HUDEP-2 (cell line): ENCODE data around the gene HIP1.
"Not testable (repeated sequence)": the region's sequence is repeated elsewhere in the genome, so short reads cannot be mapped to it uniquely, and the experiment has no call there.

ENCODE experiments used
- DNase-seq, 76 experiments: peaks; one replicate each; lab custom pipeline; 2025; ENCODE audit not compliant: unreplicated experiment in 76 of 76; lab: John Stamatoyannopoulos, UW

Gene HIP1

GRCh38 chr7:75739796-75740672 is 1.3 kb upstream of the HIP1 start:
- DNase-seq: no peak

GRCh38 chr7:75738975-75739795 is 444 bp upstream of the HIP1 start:
- peak; percentile 73 to 99 (median 97) for DNase-seq

DNA sequence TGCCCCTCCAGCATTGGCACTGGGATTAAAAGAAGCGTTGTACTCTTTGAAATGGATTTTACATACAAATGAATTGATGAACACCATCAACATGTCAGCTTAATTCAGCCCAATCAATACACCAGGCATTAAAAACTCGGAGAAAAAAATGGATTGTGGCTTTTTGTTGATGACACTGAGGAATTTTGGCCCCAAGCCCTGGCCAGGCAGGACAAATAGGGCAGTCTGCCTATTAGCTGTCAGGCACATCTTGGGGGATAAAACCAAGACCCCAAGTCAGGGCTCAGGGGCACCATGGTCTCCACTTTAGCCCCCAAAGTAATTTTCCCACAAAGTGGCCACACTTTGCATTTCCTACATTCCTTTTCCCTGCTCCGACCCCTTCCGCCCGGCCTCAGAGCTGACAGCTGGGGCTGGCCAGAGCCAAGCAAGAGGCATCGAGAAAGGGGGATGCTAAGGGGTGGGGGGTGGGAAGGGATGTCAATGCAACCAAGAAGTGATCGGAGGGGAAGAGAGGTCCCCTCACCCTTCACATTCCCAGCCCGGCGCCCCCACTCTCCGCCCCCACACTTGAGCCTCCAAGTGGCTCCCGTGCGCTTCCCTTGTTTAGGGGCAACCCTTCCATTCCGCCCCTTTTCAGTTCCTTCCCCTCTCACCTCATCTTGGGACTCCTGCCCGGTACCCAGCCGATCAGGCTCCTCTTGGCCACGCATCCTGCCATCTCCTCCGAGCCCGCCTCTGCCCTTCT is 711 bp downstream of the HIP1 start:
- no peak for DNase-seq

- no peak for DNase-seq
Observed at GRCh38 chr7:75735581-75736350, 3.0 kb downstream of the HIP1 start.

DNA sequence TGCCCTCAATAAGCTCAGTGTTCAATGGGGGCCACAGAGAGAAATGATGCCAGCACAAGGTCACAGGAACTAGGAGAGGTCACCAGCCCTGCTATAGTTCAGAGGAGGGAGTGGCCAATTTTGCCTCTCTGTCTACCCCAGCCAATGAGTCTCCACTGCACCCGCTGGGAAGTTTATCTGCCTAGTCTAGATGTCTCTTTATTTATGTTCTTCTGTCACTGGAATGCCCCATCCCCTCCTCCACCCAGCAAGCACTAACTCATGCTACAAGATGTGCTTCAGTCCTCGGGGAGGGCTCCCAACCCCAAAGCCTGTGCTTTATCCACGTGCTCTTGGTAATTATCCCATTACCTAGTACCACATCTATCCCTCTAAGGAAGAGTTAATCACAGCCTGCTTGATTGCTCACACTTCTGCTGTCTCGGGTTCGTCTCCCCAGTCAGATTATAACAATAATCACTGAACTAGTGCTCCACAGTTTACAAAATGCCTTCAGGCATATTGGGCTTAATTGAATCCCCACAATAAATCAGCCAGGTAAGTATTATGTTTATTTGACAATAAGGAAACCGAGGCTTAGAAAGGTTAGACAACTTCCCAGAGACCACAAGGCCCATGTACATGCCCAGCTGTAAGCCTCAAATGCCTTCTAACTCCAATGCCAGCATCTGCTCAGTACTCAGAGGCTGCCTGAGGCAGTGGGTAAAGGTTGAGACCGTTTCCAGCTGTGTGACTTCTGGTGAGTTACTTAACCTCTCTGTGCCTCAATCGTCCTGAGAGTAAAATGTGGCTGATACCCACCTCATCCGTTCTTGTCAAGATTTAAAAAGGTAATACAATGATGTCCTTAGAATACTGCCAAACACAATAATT is 3.9 kb downstream of the HIP1 start:
- peak in 3 of 76 experiments; percentile 2 to 4 (median 4) for DNase-seq

- DNase-seq: no peak
Observed at GRCh38 chr7:75732764-75733630, 5.7 kb downstream of the HIP1 start.

DNA sequence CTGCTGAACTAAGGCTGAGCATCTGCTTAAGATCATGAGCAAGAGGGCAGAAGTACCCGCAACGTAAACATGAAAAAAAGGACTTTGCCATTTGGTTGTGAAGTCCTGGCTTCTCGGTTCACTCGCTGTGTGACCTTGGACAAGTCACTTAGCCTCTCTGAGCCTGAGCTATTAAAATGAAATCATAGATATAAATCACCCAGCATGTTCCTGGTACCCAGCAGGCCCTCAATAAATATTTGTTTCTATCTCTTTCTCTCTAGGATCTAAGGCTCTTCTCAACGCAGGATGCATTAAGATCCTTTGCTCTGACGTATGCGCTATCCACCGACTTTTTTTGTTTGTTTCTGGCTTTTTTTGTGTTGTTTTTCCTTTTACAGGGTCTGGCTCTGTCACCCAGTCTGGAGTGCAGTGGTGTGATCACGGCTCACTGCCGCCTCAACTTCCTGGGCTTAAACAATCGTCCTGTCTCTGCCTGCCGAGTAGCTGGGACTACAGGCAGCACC is 6.7 kb downstream of the HIP1 start:
- DNase-seq: no peak

- DNase-seq: no peak
Observed at GRCh38 chr7:75729851-75730274, 8.9 kb downstream of the HIP1 start.

DNA sequence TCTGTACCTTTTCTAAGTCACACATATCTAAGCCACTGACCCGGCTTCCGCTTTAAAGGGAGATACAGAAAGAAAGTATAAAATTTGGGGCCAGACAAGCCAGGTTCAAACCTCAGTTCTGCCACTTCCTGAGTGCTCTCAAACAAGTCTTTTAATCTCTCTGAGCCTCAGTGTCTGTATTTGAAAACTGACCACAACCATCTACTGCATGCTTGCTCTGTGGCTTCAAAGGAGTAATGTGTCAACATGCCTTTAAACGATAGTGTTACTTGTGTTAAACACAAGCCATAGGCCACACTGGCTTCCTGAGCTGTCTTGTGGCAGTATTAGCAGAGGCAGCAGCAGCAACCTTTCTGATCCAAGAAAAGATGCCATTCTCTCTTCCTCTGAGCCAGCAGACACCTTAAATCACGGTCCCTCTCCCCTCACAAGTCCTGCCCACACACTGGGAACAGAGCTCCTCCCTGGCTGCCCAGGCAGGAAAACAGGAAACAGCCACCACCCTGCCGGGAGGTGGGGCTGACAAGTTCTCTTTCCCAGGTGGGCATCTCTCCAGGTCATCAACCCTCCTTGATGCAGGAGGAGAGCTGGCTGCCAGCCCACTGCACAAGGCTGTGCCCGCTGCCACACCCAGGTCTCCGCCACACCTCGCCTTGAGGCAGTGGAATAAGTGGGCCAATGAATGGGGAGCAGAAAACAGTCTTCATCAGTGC is 10.7 kb downstream of the HIP1 start:
- DNase-seq: no peak

DNA sequence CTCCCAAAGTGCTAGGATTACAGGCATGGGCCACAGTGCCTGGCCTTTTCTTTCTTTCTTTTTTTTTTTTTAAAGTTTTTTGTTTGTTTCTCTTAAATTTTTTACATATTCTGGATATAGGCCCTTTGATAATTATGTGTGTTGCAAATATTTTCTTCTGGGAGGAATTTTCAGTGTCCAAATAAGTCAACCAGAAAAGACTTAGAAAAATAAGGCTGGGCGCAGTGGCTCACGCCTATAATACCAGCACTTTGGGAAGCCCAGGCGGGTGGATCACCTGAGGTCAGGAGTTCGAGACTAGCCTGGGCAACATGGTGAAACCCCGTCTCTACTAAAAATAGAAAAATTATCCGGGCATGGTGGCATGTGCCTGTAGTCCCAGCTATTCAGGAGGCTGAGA is 11.4 kb downstream of the HIP1 start:
- not testable (repeated sequence) for DNase-seq

DNA sequence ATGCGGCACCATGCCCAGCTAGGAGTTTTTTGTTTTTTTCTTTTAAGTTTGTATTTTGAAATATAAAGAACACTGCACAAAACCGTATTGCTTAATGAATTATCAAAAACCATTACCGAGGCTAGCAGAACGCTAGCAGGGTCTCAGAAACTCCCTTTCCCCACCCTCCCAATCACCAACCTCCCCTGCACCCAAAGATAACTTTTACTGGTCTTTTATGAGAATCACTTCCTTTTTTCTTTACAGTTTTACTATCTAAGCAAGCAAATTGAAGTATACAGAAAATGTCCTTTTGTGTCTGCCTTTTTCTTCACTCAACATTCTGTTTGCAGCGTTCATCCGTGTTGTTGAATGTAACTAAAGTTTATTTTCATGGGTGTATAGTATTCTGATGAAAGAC is 13.4 kb downstream of the HIP1 start:
- DNase-seq: no peak

DNA sequence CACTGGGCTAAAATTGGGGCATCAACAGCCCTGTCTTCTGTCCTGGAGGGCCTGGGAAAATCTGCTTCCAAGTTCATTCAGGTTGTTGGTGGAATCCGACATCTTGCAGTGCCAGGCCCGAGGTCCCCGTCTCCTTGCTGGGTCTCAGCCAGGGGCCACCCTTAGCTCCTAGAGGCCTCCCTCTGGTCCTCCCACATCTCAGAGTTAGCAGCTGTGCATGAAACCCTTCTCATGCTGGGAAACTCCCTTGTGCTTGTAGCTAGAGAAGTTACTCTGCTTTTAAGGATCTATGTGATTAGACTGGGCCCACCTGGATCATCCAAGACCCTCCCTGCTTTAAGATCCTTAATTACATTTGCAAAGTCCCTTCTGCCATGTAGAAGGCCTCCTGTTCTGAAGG is 15.3 kb downstream of the HIP1 start:
- no peak for DNase-seq

GRCh38 chr7:75722373-75722772 is 16.4 kb downstream of the HIP1 start:
- no peak for DNase-seq

DNA sequence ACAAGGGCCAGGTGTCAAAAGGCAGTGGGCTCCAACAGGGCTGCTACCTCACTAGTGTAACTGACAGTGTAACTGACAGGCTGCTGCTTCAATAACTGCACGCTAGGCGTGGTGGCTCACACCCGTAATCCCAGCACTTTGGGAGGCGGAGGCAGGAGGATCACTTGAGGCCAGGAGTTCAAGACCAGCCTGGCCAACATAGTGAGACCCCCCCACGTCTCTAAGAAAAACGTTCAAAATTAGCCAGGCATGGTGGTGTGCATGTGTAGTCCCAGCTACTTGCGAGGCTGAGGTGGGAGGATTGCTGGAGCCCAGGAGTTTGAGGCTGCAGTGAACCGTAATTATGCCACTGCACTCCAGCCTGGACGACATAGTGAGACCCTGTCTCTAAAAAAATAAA is 16.8 kb downstream of the HIP1 start:
- DNase-seq: not testable (repeated sequence)

DNA sequence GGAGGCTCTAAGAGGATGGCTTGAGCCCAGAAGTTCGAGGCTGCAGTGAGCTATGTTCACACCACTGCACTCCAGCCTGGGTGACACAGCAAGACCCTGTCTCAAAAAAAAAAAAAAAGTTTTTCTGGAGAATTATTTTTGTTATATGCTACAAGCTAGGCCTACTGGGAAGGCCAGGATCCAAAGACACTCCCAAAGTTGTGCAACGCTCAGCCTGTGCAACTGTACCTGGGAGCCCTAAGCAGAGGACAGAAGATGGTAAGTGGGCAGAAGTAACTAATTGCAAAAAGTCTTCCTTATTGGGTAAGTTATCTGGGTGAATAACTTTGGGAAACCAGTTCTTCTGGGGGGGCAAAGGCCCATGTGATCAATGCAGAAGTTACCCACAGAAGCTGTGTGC is 17.3 kb downstream of the HIP1 start:
- DNase-seq: no peak

GRCh38 chr7:75719626-75720025 is 19.1 kb downstream of the HIP1 start:
- DNase-seq: no peak

DNA sequence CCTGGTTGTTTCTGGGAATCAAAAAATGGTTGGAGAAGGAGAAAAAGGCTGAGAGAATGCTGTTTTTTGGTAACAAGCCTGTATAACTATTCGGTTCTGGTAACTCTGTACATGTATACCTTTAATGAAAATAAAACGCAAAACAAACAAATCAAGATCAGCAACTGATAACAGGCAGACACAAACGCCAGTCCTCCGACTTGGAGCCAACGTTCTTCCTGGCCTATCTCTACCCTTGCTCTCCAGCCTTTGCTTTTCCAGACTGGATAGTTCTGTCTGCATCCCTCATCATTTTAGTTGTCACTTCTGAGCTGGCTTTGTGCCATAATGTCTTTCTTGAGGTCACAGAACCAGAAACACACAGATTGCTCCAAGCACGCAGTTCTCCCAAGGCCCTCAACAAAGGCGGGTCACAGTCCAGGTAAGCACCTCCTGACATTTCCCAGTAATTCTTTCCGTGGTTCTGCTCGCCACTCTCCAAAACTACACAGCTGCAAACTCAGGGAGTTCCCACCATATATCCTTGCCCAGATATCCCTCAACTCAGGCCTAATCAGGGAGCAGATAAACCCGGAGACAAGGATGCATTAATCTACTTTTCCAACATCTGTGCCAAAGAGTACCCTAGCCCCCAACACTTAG is 20.2 kb downstream of the HIP1 start:
- DNase-seq: no peak
